GM13976 (cell line): Measurements from ENCODE around the gene ABCD4.
A peak's percentile ranks its signal among the peaks of the same experiment; 100 is the strongest.

Source experiments
- DNase-seq: peaks from one replicate; pipeline ENCODE4 v3.0.0; 2012; ENCODE audit warnings: low spot score
- CTCF ChIP-seq: IDR thresholded peaks from 2 replicates; pipeline ENCODE4 v1.5.1; 2012; ENCODE audit warnings: borderline replicate concordance, mild to moderate bottlenecking; ENCODE audit not compliant: insufficient read depth; ENCODE audit errors: extremely low read depth, missing control alignments, control extremely low read depth
- in situ Hi-C: fragments of 300-500 bp; cut with MboI; formaldehyde crosslinking; loops from one replicate; pipeline ENCODE4 v1.12.0; 2022; ENCODE audit warnings: low sequenced_read_pairs, mixed read lengths, inconsistent platforms; ENCODE audit not compliant: unreplicated experiment

ABCD4 gene

DNA sequence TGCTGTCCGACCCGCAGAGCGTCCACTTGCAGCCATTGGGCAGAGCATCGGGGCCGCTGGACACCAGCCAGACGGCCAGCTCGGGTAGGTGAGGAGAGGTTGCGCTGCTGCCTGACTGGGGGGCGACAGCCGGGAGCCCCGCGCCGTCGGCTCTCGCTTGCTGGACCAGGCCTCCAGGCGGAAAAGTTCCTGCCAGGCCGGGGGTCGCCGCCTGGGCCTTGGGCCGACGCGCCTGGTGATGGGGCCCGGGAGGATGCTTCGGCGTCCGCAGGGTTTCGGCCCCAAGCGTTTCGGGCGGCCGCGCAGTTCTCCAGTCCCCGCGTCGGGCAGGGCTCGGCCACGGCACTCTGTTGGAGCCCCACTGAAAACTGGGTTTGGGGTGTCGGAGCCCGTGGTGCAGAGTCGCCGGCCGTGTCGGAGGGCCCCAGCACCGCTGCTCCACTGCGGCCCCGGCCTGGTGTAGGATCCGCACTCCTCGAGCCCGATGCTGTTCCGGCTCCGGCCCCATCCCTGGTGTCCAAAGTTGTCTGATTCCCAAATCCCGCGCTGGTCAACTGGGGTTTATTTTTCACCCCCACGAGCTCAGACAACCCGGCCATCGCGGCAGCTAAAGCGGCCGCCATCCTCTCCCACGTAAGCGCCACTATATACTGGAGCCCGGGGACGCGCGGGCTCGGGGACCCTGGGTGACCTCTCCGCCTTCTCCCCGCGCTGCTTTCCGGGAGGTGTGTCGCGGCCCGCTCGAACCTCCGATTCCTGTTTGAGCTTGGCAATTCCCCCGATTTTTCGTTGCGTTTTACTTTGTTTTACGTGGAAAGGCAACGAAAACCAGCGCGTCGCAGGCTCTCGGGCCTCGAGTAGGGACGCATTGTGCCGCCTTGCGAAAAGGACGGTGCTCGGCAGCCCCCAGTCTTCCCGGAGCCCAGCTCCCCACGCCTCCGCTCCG is 62.6 kb downstream of the ABCD4 start:
- TF ChIP-seq CTCF = no peak
- in situ Hi-C loops = no loop called here
- peak; percentile 64 for DNase-seq

GRCh38 chr14:74238974-74239847 is 63.5 kb downstream of the ABCD4 start, which contains the start of gene VSX2:
TSS of gene VSX2 (plus strand) at chr14:74239449. CDS start at chr14:74239562, 113 bp downstream.
- TF ChIP-seq CTCF = no peak
- in situ Hi-C loops = no loop called here
- no peak for DNase-seq

DNA sequence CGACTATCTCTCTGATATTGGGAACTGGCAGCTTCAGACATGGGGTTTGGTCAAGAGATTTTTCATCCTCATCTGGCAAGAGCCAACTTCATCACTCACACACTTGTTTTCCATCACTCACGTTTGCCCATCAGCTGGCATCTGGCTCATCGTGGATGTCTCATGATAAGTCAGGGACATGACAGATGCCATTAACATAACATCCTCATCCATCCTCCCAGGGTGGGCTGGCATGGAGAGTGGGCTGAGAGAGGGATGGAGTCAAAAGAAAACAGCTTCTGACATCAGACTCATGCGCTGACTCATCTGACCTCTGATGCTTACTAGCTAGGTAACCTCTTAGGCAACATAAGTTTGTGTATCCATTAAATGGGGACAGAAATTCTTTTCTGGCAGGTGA is 65.3 kb downstream of the ABCD4 start:
- no peak for DNase-seq
- in situ Hi-C loops = no loop called here

More for the DNA sequence above, 65.3 kb downstream of the ABCD4 start:
- no peak for TF ChIP-seq CTCF
